Stimulated activated naive B cell treated with anti-CD40 and anti-IgM and Interleukin-4, amounts not matched to agents 10 μg/mL and 1 μg/mL and 100 μg/mL, for 72 hours (primary cell): ENCODE data around the gene KLK3.
"Not testable (repeated sequence)": the region's sequence is repeated elsewhere in the genome, so short reads cannot be mapped to it uniquely, and the experiment has no call there.

ENCODE experiments used
- ATAC-seq, 2 donors: fragments of 150-1000 bp; cut with Tn5 transposase; replicated peaks; 2 replicates each; pipeline ENCODE4 v1.10.0; 2021; ENCODE audit warnings: moderate library complexity in 1 of 2
- DNase-seq: peaks from one replicate; pipeline ENCODE4 v3.0.0; 2021
- H3K27ac Mint-ChIP-seq: one replicate; pipeline ENCODE4 v1.8.0; 2022; ENCODE audit warnings: mild to moderate bottlenecking, mixed read lengths
- H3K27me3 Mint-ChIP-seq, 2 donors: one replicate each; pipeline ENCODE4 v1.8.0; 2022; ENCODE audit warnings: mixed read lengths in 2 of 2
- H3K36me3 Mint-ChIP-seq, 2 donors: one replicate each; pipeline ENCODE4 v1.8.0; 2022; ENCODE audit warnings: mixed read lengths in 2 of 2, mild to moderate bottlenecking in 1 of 2
- H3K4me1 Mint-ChIP-seq, 2 donors: one replicate each; pipeline ENCODE4 v1.8.0; 2022; ENCODE audit warnings: mixed read lengths in 2 of 2, mild to moderate bottlenecking in 1 of 2
- H3K4me3 Mint-ChIP-seq, 2 donors: one replicate each; pipeline ENCODE4 v1.8.0; 2022; ENCODE audit warnings: mild to moderate bottlenecking in 2 of 2, mixed read lengths in 2 of 2, moderate library complexity in 1 of 2
- H3K9me3 Mint-ChIP-seq, 2 donors: one replicate each; pipeline ENCODE4 v1.8.0; 2022; ENCODE audit warnings: mixed read lengths in 2 of 2, mild to moderate bottlenecking in 1 of 2

Gene KLK3

DNA sequence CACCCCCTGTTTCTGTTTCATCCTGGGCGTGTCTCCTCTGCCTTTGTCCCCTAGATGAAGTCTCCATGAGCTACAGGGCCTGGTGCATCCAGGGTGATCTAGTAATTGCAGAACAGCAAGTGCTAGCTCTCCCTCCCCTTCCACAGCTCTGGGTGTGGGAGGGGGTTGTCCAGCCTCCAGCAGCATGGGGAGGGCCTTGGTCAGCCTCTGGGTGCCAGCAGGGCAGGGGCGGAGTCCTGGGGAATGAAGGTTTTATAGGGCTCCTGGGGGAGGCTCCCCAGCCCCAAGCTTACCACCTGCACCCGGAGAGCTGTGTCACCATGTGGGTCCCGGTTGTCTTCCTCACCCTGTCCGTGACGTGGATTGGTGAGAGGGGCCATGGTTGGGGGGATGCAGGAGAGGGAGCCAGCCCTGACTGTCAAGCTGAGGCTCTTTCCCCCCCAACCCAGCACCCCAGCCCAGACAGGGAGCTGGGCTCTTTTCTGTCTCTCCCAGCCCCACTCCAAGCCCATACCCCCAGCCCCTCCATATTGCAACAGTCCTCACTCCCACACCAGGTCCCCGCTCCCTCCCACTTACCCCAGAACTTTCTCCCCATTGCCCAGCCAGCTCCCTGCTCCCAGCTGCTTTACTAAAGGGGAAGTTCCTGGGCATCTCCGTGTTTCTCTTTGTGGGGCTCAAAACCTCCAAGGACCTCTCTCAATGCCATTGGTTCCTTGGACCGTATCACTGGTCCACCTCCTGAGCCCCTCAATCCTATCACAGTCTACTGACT is at the start of gene KLK3:
Gene KLK3 (plus strand): TSS at position 280 of the 775 bp plus-strand sequence. CDS start 41 bp downstream, at position 321.
- Mint-ChIP-seq H3K4me1 (peaks cover 3 to 9% of the 10 kb centered on the region in 2 donors), H3K36me3 (no peaks in the 10 kb centered on the region), H3K27ac (no peak within 1 kb of the TSS), H3K27me3 (peaks cover 56 to 72% of the 10 kb centered on the region in 2 donors), H3K9me3 (peaks cover 0 to 2% of the 10 kb centered on the region in 2 donors), H3K4me3 (no peak within 1 kb of the TSS)
- DNase-seq: no peak
- ATAC-seq: no peak

DNA sequence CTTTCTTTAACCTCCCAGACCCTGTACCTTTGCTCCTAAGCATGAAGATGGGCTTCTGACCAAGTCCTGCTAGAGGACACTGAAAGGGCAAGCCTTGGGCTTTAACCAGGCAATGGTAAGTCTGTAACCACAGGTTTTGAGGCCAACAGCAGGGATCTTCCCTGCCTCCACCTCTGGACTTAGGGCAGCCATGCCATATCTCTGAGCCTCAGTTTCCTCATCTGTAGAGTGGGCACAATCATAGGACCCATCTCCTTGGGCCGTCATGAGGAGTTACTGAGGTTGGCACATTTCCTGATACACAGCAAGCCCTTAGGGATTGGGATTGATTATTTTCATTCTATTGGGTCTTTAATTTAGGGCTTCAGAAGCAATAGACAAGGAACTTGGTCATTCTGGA is 45.9 kb upstream of the KLK3 start:
- Mint-ChIP-seq H3K36me3 (peaks cover 4 to 7% of the 10 kb centered on the region in 2 donors), H3K27ac (no peak overlapping the region), H3K4me1 (peaks cover 11 to 20% of the 10 kb centered on the region in 2 donors), H3K27me3 (peaks cover 19 to 30% of the 10 kb centered on the region in 2 donors), H3K9me3 (peaks cover 3 to 8% of the 10 kb centered on the region in 2 donors), H3K4me3 (no peak overlapping the region)
- ATAC-seq: no peak
- DNase-seq: no peak

DNA sequence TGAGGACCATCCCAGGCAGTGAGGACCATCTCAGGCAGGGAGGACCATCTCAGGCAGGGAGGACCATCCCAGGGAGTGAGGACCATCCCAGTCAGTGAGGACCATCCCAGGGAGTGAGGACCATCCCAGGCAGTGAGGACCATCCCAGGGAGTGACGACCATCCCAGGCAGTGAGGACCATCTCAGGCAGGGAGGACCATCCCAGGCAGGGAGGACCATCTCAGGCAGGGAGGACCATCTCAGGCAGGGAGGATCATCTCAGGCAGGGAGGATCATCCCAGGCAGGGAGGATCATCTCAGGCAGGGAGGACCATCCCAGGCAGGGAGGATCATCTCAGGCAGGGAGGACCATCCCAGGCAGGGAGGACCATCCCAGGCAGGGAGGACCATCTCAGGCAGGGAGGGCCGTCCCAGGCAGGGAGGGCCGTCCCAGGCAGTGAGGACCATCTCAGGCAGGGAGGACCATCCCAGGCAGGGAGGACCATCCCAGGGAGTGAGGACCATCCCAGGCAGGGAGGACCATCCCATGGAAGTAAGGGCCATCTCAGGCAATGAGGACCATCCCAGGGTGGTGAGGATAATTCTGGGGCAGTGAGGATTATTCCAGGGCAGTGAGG is 43.0 kb upstream of the KLK3 start:
- Mint-ChIP-seq H3K27me3 (peaks cover 35 to 54% of the 10 kb centered on the region in 2 donors), H3K9me3 (peaks cover 6 to 12% of the 10 kb centered on the region in 2 donors)
- ATAC-seq, DNase-seq, H3K27ac Mint-ChIP-seq, H3K4me1 Mint-ChIP-seq, H3K4me3 Mint-ChIP-seq, H3K36me3 Mint-ChIP-seq: not testable (repeated sequence)

DNA sequence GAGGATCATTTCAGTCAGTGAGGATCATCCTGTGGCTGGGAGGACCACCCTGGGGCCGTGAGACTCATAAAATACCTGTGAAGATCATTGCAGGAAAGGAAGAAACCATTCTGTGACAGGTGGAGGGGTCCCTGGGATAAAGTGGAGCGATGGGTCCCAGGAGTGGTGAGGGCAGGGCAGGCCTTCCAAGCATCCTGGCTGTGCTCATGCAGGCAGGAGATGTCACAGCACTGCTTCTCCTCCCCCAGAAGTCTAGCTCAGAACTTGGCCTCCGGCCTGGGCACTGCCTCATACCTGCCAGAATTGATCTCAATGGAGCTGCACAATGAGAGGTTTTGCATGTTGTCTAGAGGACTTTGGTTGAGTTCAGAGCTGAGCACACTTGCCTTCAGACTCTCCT is 42.2 kb upstream of the KLK3 start:
- Mint-ChIP-seq H3K36me3 (peaks cover 7 to 11% of the 10 kb centered on the region in 2 donors), H3K4me1 (peaks cover 13 to 15% of the 10 kb centered on the region in 2 donors), H3K27ac (no peak overlapping the region), H3K9me3 (peaks cover 7 to 12% of the 10 kb centered on the region in 2 donors), H3K27me3 (peaks cover 35 to 54% of the 10 kb centered on the region in 2 donors), H3K4me3 (no peak overlapping the region)
- ATAC-seq: no peak
- no peak for DNase-seq

DNA sequence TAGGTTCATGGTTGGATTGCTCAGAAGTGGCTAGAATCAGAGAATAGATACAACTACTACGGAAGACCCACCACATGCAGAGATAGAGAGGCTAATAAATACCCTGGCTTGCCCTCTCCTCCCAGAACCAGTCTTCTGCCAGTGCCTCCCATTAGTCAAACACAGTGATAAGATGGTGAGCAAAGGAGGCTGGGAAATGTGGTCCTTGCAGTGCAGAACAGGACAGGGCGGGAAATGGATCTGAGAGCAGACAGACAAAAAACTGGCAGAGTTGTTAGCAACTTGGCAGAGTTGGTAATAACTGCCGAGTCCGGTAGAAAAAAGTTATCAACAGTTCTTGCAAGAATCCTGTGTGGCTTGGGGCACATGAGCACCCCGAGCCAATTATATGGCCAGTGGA is 39.8 kb upstream of the KLK3 start:
- Mint-ChIP-seq H3K36me3 (peaks cover 7 to 13% of the 10 kb centered on the region in 2 donors), H3K4me3 (no peak overlapping the region), H3K27me3 (peaks cover 45 to 67% of the 10 kb centered on the region in 2 donors), H3K4me1 (peaks cover 33 to 39% of the 10 kb centered on the region in 2 donors), H3K27ac (no peak overlapping the region), H3K9me3 (peaks cover 6 to 9% of the 10 kb centered on the region in 2 donors)
- ATAC-seq (no peak), DNase-seq (no peak)

DNA sequence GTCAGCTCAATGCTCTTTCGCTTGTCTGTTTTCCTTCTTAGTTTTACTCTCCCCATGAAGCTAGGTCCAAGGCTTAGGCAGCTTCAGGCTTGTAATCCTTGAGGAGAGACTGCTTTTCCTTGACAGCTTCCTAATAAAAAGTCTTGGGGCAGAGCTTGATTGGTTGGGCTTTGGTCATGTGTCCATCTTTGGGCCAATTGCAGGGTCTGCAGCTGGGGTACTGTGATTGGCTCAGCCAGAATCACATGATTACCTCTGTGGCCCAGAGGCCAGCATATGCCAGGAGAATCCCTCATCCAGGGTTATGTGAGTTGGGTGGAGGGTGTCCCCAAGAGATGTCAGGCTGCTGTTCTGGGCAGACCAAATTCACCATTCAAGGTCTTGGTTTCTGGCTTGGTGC is 39.3 kb upstream of the KLK3 start:
- Mint-ChIP-seq H3K27me3 (peaks cover 48 to 67% of the 10 kb centered on the region in 2 donors), H3K4me3 (no peak overlapping the region), H3K4me1 (peaks cover 38 to 45% of the 10 kb centered on the region in 2 donors), H3K36me3 (peaks cover 7 to 13% of the 10 kb centered on the region in 2 donors), H3K9me3 (peaks cover 5 to 7% of the 10 kb centered on the region in 2 donors), H3K27ac (no peak overlapping the region)
- DNase-seq (no peak), ATAC-seq (no peak)

DNA sequence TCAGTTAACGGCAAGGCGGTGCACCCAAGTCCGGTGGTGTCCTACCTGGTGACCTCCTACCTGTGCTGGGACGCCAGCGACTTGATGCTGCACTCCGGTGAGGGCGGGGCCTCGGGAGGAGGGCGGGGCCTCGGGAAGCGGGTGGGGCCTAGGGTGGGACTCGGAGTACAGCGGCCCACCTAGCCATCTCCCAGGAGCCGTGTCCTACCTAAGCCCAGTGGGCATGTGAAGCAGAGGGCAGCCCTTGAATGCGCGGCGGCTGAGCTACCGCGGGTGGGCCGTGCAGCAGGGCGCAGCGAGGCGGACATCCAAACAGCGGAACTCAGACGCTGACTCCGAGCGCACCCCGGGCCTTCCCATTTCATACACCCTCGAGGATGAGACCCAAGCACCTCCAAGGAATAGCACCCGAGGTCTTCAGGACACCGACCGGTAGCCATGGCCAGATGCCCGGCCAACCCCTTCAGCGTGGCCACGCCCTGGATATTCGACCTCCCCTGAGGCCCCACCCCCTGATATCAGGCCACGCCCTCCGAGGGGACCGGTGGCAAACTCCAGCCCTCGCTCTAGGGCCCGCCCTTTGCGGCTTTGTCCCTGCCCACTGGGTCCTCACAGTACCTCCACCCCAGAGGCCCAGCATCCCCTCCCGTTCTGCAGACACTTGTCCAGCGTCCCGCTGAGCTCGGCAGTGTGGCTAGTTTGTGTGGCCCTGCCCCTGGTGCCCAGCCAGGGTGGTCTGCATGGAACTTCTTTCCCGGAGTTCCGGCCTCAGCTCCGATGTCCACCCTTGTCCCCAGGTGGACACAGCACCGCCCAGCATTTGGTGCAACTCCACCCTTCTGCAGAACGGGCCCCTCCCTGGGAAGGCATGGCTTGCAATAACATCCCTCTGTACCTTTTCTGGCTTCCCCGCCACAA is 36.5 kb upstream of the KLK3 start:
- DNase-seq (peak; percentile 66), ATAC-seq (peak; percentile 58 to 64)
- Mint-ChIP-seq H3K9me3 (peaks cover 4% of the 10 kb centered on the region in 2 donors), H3K4me1 (peaks cover 59 to 69% of the 10 kb centered on the region in 2 donors), H3K4me3 (peak overlapping the region; percentile 79 to 89), H3K27me3 (peaks cover 61 to 74% of the 10 kb centered on the region in 2 donors), H3K27ac (peak overlapping the region; percentile 70), H3K36me3 (peaks cover 7 to 13% of the 10 kb centered on the region in 2 donors)

DNA sequence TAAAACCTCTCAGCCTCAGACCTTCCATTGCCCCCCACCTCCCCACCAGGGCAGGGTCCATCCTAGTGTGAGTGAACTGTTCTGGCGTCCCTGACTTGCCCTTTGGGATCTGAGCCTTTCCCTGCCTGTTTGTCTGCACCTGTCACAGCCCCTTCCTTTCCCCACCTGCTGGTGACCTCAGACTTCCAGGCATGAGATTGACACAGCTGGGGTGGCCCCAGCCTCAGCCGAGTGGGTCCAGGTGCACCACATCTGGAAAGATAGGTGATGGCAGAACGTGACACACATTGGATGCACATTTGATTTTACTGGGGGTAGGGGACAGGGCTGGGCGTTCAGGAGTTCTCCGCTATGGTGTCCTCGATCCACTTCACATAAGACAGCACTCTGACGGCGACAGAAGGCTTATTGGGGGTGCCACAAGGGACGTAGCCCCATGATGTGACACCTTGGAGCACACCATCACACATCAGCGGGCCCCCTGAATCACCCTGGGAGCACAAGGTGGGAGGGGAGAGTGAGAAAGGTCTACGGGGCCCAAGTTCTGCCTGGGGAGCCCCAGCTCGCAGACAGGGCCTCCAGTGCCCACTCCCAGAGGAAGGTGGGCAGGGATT is 35.7 kb upstream of the KLK3 start:
- Mint-ChIP-seq H3K9me3 (peaks cover 4% of the 10 kb centered on the region in 2 donors), H3K4me1 (peaks cover 62 to 69% of the 10 kb centered on the region in 2 donors), H3K27me3 (peaks cover 61 to 75% of the 10 kb centered on the region in 2 donors), H3K27ac (peak overlapping the region; percentile 64), H3K36me3 (peaks cover 7 to 13% of the 10 kb centered on the region in 2 donors), H3K4me3 (peak overlapping the region; percentile 79 to 89)
- DNase-seq (no peak), ATAC-seq (no peak)

DNA sequence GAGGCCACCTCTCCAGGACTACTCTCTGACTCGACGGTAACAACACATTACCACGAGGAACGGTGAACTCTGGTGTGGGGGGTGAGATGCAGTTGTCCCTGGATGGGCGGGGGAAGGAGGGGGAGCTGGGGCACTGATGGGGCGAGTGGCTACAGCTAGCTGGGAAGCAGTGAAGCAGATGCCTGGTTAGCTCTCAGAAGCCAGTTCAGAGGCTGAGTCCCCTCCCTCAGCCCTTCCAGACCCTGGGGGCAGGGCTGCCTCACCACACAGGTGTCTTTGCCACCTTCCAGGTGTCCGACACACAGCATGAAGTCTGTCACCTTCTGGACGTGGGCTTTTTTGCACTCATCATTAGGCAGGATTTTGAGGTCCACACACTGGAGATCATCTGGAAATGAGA is 35.1 kb upstream of the KLK3 start:
- H3K4me3 Mint-ChIP-seq: peak overlapping the region; percentile 81 to 89
- H3K4me1 Mint-ChIP-seq: peaks cover 62 to 69% of the 10 kb centered on the region in 2 donors
- no peak for DNase-seq
- peaks cover 57 to 71% of the 10 kb centered on the region in 2 donors for H3K27me3 Mint-ChIP-seq
- no peak overlapping the region for H3K27ac Mint-ChIP-seq
- H3K36me3 Mint-ChIP-seq: peaks cover 7 to 13% of the 10 kb centered on the region in 2 donors
- peaks cover 4% of the 10 kb centered on the region in 2 donors for H3K9me3 Mint-ChIP-seq
- ATAC-seq: no peak

DNA sequence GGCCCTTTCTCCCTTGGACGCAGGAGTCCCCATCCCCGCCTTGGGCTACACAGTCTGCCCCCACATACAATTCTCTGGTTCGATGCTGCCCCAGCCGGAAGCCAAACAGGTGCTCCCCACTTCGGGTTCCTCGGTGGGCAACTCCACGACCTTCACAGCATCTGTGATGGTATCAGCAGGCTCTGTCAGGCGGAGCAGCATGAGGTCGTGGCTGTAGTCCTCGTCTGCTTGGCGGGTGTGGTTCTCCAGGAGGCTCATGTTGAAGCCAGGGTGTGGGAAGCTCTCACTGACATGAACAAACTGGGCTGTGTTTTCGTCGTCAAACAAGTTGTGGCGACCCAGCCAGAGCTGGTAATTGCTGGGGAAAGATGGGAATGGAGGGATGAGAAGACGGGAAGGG is 34.6 kb upstream of the KLK3 start:
- Mint-ChIP-seq H3K4me3 (peak overlapping the region; percentile 78 to 81), H3K27ac (no peak overlapping the region), H3K4me1 (peaks cover 62 to 69% of the 10 kb centered on the region in 2 donors), H3K27me3 (peaks cover 52 to 66% of the 10 kb centered on the region in 2 donors), H3K36me3 (peaks cover 7 to 13% of the 10 kb centered on the region in 2 donors), H3K9me3 (peaks cover 4% of the 10 kb centered on the region in 2 donors)
- DNase-seq (no peak), ATAC-seq (no peak)

DNA sequence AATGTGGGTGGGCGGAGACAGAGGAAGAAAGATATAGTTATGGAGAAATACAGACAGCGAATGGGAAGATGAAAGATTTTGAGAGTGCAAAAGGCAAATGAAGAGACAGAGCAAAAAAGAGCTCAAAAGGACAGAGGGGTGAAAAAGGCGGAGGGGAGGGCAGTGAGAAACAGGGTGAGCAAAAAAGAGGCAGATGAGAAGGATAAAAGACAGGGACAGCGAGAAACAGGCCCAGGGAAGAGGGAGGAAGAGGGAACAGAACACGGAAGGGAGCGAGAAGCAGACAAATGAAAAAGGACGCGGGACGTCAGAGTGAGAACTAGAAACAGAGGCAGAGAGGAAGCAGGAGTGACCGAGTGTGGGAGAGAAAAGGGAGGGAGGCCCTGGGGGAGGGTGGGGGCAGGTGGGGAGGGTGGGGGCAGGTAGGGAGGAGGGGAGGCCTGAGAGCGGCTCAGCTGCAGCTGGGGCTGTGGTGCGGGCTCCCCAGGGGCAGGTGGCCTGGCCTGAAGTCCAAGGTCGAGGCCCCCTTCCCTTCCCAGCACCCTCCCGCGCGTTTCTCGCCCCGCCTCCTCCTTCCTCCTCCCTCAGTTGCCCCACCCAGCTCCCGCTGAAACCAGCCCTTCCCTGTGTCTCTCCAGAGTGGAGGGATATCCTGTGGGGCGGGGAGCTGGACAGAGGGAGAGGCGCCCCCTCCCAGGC is 34.0 kb upstream of the KLK3 start:
- H3K27ac Mint-ChIP-seq: peak overlapping the region; percentile 68
- H3K4me3 Mint-ChIP-seq: peak overlapping the region; percentile 78 to 81
- DNase-seq (no peak), ATAC-seq (no peak)
- H3K4me1 Mint-ChIP-seq: peaks cover 62 to 69% of the 10 kb centered on the region in 2 donors
- peaks cover 3 to 4% of the 10 kb centered on the region in 2 donors for H3K9me3 Mint-ChIP-seq
- peaks cover 52 to 61% of the 10 kb centered on the region in 2 donors for H3K27me3 Mint-ChIP-seq
- peaks cover 7 to 13% of the 10 kb centered on the region in 2 donors for H3K36me3 Mint-ChIP-seq

DNA sequence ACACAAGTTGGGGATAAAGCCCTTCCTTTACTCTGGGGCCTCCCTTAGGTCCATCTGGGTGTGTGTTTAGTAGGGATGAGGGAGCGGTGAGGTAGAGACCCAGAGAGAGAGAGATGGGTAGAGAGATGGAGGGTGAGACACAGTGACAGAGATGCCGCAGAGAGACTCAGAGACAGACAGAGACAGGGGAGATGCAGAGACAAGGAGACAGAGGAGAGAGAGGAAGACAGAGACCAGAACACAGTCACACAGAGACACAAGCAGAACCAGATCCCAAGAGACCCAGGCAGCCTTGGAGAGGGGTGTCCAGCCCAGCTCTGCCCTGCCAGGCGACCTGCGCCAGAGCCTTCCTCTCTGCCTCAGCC is 33.5 kb upstream of the KLK3 start:
- peak overlapping the region; percentile 2 for H3K27ac Mint-ChIP-seq
- peaks cover 2% of the 10 kb centered on the region in 2 donors for H3K9me3 Mint-ChIP-seq
- DNase-seq: no peak
- H3K36me3 Mint-ChIP-seq: peaks cover 5 to 10% of the 10 kb centered on the region in 2 donors
- H3K4me3 Mint-ChIP-seq: peak overlapping the region; percentile 8 to 51
- H3K27me3 Mint-ChIP-seq: peaks cover 53 to 63% of the 10 kb centered on the region in 2 donors
- H3K4me1 Mint-ChIP-seq: peaks cover 59 to 67% of the 10 kb centered on the region in 2 donors
- no peak for ATAC-seq

DNA sequence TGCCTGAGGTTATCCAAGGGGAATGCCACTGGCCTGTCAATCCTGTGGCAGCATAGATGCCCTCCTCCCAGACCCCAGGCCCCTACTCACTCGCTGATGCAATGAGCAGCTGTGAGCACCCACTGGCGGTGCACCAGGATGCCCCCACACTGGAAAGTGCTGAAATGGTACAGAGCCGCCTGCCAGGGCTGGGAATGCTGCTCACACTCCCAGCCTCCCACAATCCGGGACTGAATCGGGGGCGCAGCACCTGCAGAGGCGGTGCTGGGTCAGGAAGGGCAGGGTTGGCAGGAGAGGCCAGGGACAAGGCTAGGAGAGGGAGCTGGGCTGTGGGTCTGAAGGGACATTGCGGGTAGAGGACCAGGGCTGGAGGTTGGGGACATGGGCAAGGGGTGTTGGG is 33.1 kb upstream of the KLK3 start:
- peaks cover 56 to 63% of the 10 kb centered on the region in 2 donors for H3K4me1 Mint-ChIP-seq

More for the DNA sequence above, 33.1 kb upstream of the KLK3 start:
- H3K36me3 Mint-ChIP-seq: peaks cover 2 to 8% of the 10 kb centered on the region in 2 donors
- DNase-seq: no peak
- H3K27ac Mint-ChIP-seq: peak overlapping the region; percentile 11
- H3K27me3 Mint-ChIP-seq: peaks cover 53 to 63% of the 10 kb centered on the region in 2 donors
- no peak overlapping the region for H3K4me3 Mint-ChIP-seq
- no peak for ATAC-seq
- peaks cover 0 to 1% of the 10 kb centered on the region in 2 donors for H3K9me3 Mint-ChIP-seq
